GM08714 (cell line): Measurements from ENCODE around the gene PLEKHA5.

Experiments
- H3K4me3 ChIP-seq: fragments of 200-500 bp; sonication (Bioruptor generic); 2 replicates; pipeline ENCODE4 v1.5.1; 2014; ENCODE audit warnings: mild to moderate bottlenecking, low read length, inconsistent platforms
- ZNF274 ChIP-seq: IDR thresholded peaks from 2 replicates; pipeline ENCODE4 v1.6.1; 2012; ENCODE audit warnings: mild to moderate bottlenecking, low read depth, low read length

The PLEKHA5 gene

GRCh38 chr12:19196959-19197630 lies 67.6 kb downstream of the PLEKHA5 start:
- no peak for TF ChIP-seq ZNF274
- H3K4me3 ChIP-seq: no peak overlapping the region

- no peak for TF ChIP-seq ZNF274
- no peak overlapping the region for H3K4me3 ChIP-seq
Observed at GRCh38 chr12:19198272-19198671, 68.7 kb downstream of the PLEKHA5 start.

GRCh38 chr12:19199332-19199731 lies 69.8 kb downstream of the PLEKHA5 start:
- no peak overlapping the region for H3K4me3 ChIP-seq
- TF ChIP-seq ZNF274: no peak

GRCh38 chr12:19200261-19200660 lies 70.7 kb downstream of the PLEKHA5 start:
- no peak overlapping the region for H3K4me3 ChIP-seq
- TF ChIP-seq ZNF274: no peak

DNA sequence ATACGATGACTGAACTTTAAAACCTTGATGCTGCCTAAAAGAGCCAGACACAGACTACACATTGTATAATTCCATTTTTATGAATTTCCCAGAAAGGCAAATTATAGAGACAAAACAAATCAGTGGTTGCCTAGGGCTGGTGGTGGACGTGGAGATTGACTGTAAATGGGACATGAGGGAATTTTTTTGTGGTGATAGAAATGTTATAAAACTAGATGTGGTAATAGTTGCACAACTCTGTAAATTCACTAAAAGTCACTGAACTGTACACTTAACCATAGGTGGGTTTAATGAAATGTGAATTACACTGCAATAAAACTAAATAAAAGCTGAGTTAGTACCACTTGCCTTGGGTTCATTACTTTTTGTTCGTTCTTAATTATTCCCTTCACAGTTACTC lies 72.1 kb downstream of the PLEKHA5 start:
- TF ChIP-seq ZNF274: no peak
- H3K4me3 ChIP-seq: no peak overlapping the region

- TF ChIP-seq ZNF274: no peak
- H3K4me3 ChIP-seq: no peak overlapping the region
Observed at GRCh38 chr12:19203013-19203412, 73.5 kb downstream of the PLEKHA5 start.

GRCh38 chr12:19203539-19204506 lies 74.3 kb downstream of the PLEKHA5 start:
- no peak overlapping the region for H3K4me3 ChIP-seq
- TF ChIP-seq ZNF274: no peak

DNA sequence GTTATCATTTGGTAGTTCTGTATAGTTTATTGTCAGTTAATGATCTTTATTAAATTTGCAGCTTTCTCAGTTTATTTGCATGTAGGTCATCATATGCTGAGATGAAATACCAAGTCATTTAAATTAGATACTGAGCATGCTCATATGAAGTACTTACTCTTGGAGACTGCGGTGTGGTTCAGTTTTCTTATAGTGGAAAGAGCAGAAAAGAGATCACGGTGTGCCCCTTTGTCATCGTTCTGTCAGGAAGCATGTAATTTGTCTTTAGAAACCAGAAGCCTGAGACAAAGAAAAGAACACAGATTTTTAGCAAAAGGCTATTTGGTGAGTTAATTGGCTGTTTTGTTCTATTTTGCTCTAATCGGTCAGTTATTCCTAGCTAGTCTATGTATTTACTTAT lies 75.6 kb downstream of the PLEKHA5 start:
- TF ChIP-seq ZNF274: no peak
- H3K4me3 ChIP-seq: no peak overlapping the region

GRCh38 chr12:19206493-19207077 lies 77.1 kb downstream of the PLEKHA5 start:
- no peak for TF ChIP-seq ZNF274
- H3K4me3 ChIP-seq: no peak overlapping the region

DNA sequence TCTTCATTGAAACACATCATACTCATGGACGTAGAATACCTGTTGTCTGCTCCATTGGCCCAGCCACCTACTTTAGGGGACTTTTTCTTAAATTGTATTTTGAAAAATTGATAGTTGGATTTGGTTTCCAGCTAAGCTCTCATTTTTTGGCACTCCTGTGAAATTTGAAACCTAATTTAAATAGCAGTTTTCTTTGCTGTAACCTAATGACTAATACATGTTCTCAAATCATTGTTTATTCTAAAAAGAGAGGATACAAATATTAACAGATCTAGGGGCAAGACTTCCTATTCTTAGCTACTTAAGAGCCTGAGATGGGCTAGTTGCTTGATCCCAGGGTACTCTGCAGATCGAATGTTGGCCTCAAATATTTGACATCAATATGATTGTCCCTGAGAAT lies 78.9 kb downstream of the PLEKHA5 start:
- no peak for TF ChIP-seq ZNF274
- no peak overlapping the region for H3K4me3 ChIP-seq

- no peak for TF ChIP-seq ZNF274
- H3K4me3 ChIP-seq: no peak overlapping the region
Observed at GRCh38 chr12:19209661-19210060, 80.1 kb downstream of the PLEKHA5 start.

- no peak for TF ChIP-seq ZNF274
Observed at GRCh38 chr12:19211802-19212201, 82.3 kb downstream of the PLEKHA5 start.

DNA sequence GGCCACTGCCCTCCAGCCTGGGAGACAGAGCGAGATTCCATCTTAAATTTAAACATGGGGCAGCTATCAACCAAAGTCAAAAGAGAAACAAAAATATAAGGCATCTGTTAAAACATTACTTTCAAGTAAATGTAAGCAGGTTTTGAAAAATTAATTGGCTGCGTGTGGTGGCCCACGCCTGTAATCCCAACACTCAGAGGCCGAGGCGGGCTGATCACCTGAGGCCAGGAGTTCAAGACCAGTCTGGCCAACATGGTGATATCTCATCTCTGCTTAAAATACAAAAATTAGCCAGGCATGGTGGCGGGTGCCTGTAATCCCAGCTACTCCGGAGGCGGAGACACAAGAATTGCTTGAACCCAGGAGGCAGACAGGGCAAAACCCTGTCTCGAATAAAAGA lies 82.7 kb downstream of the PLEKHA5 start:
- no peak for TF ChIP-seq ZNF274
- no peak overlapping the region for H3K4me3 ChIP-seq

More at GRCh38 chr12:19211802-19212201, 82.3 kb downstream of the PLEKHA5 start:
- H3K4me3 ChIP-seq: no peak overlapping the region

- TF ChIP-seq ZNF274: no peak
Observed at GRCh38 chr12:19214020-19214419, 84.5 kb downstream of the PLEKHA5 start.

GRCh38 chr12:19215115-19215514 lies 85.6 kb downstream of the PLEKHA5 start:
- H3K4me3 ChIP-seq: no peak overlapping the region
- TF ChIP-seq ZNF274: no peak

More at GRCh38 chr12:19214020-19214419, 84.5 kb downstream of the PLEKHA5 start:
- no peak overlapping the region for H3K4me3 ChIP-seq
